PC-3 (cell line): Measurements from ENCODE around the gene TAF1L.
"Not testable (repeated sequence)": the region's sequence is repeated elsewhere in the genome, so short reads cannot be mapped to it uniquely, and the experiment has no call there.

ENCODE experiments used
- EZH2 ChIP-seq: fragments of 300-600 bp; sonication (generic); IDR thresholded peaks from one replicate; pipeline ENCODE4 v1.6.1; 2017; ENCODE audit warnings: antibody characterized with exemption, mild to moderate bottlenecking, low read length; ENCODE audit not compliant: unreplicated experiment
- EZH2phosphoT487 ChIP-seq: fragments of 300-600 bp; sonication (generic); IDR thresholded peaks from 2 replicates; pipeline ENCODE4 v1.6.1; 2018; ENCODE audit warnings: mild to moderate bottlenecking, antibody characterized with exemption, low read length, borderline replicate concordance
- TF ChIP-seq, protein P1 (sequence below): fragments of 300-600 bp; sonication (generic); conservative IDR thresholded peaks from 2 replicates; pipeline ENCODE4 v1.5.1; 2017; ENCODE audit warnings: antibody characterized with exemption, low read depth, mild to moderate bottlenecking, low read length

GRCh38 chr9:32599021-32599420 is 36.4 kb downstream of the TAF1L start:
- TF ChIP-seq, protein P1, sequence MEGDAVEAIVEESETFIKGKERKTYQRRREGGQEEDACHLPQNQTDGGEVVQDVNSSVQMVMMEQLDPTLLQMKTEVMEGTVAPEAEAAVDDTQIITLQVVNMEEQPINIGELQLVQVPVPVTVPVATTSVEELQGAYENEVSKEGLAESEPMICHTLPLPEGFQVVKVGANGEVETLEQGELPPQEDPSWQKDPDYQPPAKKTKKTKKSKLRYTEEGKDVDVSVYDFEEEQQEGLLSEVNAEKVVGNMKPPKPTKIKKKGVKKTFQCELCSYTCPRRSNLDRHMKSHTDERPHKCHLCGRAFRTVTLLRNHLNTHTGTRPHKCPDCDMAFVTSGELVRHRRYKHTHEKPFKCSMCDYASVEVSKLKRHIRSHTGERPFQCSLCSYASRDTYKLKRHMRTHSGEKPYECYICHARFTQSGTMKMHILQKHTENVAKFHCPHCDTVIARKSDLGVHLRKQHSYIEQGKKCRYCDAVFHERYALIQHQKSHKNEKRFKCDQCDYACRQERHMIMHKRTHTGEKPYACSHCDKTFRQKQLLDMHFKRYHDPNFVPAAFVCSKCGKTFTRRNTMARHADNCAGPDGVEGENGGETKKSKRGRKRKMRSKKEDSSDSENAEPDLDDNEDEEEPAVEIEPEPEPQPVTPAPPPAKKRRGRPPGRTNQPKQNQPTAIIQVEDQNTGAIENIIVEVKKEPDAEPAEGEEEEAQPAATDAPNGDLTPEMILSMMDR: not testable (repeated sequence)
- TF ChIP-seq EZH2phosphoT487, EZH2: not testable (repeated sequence)
